ENCODE results near the gene ARMCX6.

- TF ChIP-seq CTCF (optimal IDR thresholded peaks at IDR 0.05 in 1 of 3, IDR thresholded peaks at IDR 0.05 in 1 of 3, conservative IDR thresholded peaks at IDR 0.05 in 1 of 3; ENCODE audit: extremely low read depth in 1 of 3, insufficient read depth in 2 of 3, low read length in 3 of 3) (no peak), EZH2 (IDR thresholded peaks at IDR 0.05; ENCODE audit: low read length) (no peak)
Observed at GRCh38 chrX:101619364-101619763, 1.6 kb upstream of the ARMCX6 start.
